NCI-H2227 (cell line): ENCODE results near the gene GRAMD2A.

Experiments used
- DNase-seq: peaks from one replicate; lab custom pipeline; 2025; ENCODE audit not compliant: unreplicated experiment; lab: John Stamatoyannopoulos, UW

GRAMD2A gene

DNA sequence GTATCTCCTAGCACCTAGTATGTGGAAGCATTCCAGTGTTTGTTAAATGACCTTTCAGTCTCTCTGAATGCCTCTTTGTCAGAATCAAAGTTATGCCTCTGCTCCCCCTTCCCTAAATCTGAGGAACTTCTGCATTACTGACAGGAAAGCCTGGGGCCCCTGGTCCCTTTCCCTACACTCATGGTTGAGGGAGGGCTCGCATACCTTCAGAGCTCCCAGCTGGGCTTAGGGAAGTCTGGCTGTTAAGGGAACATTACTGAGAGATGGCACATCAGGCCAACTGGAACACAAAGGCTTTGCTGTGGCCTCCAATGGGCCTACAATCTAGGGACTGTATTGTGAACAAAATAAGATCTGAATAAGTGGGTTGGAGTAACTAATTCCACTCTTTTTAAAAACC lies 23.1 kb upstream of the GRAMD2A start:
- no peak for DNase-seq

DNA sequence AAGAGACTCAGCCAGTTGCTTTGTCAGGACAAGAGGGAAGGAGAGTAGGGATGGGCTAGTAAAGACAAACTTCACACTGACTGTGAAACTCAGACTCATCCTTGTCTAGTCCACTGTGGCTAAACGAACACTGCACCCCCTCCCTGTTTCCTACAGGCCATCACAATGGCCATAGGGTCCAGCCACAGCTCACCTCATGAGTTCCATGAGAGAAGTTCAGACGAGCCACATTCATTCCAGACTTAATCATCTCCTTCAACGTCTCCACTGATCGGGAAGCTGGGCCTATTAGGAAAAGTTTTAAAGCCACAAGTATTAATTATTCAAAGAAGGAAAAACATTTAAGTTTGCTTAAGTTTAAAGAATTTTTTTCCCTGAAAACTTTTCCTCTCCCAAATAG lies 19.6 kb upstream of the GRAMD2A start:
- no peak for DNase-seq

DNA sequence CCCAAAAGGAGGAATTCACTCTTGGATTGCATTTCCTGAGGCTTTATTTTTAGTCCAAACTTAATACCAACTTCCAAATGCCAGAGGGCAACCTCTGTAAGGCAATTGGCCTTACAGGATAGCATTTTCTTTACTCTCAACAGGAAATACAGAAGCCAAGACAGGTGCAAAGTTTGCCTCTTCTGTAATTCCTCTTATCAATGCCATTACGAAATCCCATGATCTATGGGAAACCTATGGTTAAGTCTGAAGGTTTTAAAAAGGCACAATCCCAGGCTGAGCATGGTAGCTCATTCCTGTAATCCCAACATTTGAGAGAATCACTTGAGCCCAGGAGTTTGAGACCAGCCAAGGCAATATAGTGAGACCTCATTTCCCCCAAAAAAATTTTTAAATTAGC lies 18.5 kb upstream of the GRAMD2A start:
- DNase-seq = no peak

DNA sequence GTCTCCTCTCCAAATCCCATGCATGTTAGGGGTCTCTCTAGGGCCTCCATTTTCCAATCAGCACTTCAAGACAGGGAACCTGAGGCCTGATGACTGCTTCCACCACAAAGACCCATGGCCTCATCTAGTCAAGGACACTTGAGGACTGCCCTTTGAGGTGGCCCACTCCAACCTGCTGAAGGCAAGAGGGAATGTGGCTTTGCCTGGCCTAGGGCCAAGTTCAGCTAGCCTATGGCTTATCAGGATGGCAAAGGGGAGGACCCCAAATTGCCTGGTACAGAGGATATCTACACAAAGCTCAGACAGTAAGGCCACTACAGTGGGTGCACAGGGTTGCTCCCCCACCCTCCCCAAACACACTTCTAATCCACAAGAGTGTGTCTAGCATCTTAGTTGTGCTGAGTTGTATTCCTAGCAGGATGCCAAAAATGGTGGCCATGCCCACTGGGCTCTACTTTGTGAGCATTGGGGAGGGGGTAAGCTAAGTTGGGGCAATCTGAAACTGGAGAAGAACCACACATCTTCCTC lies 10.0 kb upstream of the GRAMD2A start:
- no peak for DNase-seq

DNA sequence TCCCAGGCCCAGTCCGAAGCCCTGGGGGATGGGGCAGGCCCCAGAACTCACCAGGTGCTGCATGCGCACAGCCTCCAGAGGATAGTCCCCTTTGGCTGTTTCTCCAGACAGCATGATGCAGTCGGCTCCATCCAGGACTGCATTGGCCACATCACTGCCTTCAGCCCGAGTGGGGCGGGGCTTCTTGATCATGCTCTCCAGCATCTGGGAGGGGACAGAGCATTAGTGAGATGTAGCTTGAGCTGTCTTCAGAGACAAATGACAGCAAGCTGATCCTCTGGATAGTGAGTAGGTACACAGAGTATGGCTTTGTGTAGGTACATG lies 9.1 kb upstream of the GRAMD2A start:
- no peak for DNase-seq

DNA sequence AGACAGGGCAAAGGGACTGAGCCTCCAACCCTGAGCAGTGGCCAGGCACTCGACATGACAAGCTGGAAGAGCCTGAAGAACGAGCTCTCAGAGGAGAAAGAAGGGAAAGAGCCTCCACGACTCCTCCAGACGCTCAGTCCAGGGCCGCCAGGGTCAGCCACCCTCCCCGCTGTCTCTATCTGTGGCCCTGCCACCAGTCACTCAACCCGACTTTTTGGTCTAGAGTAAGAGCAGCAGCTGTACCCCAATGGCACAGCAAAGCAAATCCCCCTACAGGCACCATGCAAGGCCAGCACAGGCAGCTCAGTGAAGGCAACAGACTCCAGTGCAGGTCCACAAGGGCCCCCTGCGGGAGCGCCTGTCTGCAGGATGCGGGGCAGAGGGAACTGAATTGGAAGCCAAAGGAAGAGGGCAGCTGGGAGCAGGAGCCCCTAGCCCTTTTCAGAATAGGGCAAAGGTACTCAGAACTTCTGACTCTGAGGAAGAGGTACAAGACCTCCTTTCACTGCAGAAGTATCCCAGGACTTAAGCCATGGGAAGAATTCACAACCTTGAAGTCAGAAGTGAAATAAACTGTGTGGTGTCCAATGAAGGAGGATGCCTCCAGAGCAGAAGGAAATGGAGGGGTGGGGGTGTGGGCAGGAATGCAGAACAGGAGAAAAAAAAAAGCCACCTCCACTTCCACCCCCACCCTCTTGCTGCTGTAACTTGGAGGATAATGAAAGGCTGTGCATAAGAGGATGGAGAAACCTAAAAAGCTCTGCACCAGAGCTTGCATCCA lies 8.5 kb upstream of the GRAMD2A start:
- no peak for DNase-seq

DNA sequence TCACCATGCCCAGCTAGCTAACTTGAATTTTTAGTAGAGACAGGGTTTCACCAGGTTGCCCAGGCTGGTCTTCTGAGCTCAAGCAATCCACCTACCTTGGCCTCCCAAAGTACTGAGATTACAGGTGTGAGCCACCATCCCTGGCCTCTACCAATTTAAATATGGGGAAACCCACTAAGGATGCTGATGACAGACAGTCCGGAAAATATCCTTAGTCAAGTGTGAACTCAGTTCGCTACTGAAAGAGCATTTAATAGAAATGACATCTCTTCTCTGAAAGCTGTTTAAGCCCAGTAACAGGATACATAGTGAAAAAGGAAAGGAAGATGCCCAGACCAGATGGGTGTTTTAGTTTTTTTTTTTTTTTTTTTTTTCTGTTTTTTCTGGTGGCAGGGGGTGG lies 7.7 kb upstream of the GRAMD2A start:
- no peak for DNase-seq

DNA sequence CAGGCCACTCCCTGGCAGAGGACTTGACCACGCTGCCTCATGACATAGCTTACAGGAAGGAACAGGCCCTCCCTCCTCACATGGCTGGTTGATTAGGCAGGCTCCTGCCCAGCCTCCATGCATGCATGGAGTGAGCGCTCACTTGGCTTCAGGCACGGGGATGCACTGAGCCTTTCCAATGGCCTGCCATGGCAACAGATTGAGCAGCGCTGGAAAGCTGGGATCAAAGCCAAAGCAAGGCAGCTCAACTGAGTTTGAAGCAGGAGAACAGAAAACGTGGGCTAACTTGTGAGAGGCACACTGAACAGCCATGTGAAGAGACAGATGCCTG lies 5.9 kb upstream of the GRAMD2A start:
- no peak for DNase-seq

DNA sequence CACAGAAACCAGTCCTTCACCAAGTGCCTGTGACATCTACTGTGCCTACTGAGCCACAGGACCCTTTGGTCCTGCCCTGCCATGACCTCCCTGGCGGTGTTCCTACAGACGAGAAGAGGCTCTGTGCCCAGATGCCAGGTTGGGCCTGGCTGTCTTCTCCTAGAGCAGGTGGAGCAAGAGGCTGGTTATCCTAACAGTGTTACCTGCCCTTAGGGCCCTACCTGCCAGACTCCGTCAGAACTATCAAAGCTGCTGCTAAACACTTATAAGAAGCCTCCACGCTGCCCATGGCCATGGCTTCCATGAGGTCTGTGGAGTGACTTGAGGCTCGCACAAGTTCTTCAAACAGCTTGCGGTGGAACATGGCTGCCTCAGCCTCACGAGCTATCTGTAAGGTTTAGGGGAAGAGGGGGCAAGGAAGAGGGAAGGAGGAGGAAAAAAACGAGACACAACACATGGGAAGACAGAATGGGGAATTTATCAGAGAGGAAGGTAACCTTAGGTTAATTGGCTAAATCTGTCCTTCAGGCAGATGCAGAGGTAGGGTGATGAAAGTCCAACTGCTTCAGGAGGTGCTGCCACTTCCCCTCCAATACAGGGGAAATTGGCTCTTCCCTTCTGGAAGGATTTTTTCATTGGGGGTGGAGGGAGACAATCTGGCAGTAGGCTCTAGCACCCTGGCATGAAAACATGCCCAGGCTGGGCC lies 5.4 kb upstream of the GRAMD2A start:
- no peak for DNase-seq

DNA sequence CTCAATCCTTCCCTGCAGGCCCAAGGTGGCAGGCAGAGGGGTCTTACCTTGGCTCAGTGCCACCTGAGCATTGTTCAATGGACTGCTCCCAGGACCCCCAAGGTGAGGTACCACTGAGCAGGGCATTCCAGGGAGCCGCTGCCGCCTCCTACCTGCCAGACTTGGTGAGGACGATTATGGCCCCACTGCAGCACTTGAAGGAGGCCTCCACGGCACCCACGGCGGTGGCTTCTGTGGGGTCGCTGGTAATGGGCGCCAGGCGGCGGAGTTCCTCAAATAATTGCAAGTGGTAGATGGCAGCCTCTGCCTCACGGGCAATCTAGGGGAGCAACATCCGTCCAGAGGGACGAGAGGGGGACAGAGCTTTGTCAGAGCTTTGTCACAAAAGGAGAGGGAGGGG lies 4.7 kb upstream of the GRAMD2A start:
- DNase-seq = no peak

DNA sequence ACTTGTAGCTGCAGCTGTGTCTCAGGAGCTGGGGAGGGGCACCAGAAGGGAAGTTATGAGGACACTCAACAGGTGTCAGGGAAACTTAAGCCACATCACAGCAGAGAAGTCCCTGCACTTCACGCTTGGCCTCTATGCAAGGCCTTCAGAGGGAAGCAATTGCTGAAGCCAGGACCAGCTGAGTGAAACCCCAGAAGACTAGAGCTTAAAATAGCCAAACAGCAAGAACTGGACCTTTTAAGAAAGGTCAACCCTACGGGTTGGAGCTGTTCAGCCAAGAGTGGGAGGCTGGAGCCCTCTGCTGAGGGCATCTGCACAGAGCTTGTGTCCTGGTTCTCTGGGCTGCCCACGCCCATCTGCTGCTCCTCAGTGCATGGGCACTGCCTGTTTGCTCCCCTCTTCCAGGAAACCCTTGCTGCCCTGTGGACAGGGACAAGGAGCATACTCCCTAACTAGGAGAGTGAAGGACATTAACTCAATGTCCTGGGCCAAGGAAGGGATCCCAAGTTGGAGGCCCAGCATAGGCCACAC lies 3.9 kb upstream of the GRAMD2A start:
- no peak for DNase-seq

DNA sequence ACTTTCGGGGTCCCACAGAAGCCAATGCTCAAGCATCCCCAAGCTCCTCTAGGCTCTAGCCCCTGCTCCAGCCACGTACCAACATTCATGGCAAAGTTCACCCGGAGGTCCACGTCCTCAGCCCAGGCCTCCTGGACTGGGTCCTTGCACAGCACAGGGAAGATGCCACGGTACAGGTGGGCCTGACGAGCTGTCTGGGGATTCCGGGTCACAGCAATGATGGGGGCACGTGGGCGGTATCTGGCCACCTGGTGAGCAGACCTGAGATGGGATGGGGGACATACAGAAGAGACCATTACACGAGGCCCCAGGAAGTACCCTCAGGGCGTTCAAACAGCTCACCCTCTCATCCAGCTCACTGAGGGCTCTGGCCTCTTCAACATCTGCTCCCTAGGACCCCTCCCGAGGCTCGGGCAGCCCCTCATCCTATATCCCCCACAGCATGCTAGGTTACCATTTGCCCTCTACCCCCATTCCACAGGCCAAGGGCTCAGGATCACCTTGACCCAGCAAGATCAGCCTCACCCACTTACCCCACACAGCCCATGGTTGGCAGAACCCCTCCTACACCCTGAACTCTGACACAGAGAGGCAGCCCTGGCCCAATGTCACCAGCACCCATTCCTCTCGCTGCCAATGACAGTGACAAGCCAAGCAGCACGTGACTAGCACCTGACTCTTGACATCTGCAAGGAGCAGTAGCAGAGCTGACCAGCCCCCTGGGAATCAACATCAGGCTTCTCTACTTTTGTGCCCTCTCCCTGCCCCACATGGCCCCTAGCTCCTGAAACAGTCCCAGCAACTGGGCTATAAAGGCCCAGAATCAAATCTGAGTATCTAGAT lies 3.0 kb upstream of the GRAMD2A start:
- DNase-seq = no peak

DNA sequence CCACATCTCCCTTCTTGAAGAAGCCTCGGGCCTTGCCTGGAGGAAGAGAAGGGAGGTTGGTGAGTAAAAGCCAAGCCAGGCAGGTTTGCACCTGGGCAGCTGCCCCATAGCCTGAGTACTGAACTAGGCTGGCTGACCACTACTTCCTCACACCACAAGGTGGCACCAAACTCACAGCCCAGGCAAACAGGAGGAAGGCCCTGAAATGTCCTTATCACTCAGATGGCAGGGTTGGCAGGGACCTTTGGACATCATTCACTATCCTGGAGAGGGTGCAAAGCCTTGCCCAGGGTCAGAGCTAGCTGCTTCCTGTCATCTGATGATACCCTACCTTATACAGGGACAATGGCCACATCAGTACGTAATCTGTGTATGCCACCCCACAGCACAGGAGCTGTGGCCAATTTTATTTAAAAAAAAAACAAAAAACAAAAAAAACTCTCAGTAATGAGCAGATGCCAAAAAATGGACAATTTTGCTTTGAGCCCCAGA lies 2.2 kb upstream of the GRAMD2A start:
- peak; percentile 73 for DNase-seq

DNA sequence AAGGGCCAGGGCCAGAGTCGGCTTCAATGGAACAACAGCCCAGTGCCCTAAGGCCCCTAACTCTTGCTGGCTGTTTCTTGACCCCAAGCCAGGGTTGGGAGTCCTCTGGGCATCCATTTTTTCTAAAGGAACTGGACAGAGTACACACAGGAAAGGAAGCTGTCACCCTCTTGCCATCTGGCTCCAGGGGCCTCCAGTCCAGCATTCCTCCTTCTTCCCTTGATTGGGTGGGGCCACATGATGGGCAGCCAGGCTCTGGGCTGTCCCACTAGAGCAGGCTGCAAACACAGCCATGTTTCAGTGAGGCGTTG lies 1.6 kb upstream of the GRAMD2A start:
- DNase-seq = no peak

DNA sequence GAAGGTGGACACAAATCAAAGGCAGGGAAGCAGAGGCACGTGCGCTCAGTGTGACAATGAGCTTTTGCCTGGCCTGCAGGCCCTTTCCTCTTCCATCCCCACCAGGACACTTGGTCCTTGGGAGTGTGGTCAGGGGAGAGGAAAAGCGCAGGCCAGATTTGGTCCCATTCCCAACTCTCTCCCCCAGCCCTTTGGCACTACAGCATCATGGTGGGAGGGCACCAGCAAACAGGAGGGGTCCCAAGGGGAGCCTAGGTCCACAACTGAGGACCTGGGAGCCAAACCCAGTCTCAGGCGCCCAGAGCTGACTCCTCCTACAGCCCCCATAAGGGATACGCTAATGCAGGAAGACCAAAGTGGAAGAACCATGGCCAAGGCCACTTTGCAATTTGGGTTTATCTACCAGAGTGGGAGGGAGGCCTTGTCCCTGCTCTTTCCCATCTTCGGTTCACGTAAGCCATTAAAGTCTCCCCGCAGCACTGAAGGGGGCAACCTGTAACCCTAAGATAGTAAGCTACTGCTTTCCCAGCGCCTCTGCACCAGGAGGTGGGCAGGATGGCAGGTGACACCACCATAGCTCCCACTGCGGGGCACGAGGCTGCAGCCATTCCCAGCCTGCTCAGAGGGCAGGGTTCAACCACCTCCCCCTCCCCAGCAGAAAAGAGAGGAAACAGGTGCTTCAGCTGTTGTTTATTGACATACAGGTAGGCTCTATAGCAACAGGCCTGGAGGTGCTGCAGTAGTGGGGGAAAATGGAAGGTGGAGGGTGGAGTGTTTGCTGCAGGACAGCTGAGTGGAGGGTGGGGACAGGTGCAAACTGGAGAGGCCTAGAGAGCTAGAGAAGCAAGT lies 993 bp upstream of the GRAMD2A start:
- DNase-seq = no peak

DNA sequence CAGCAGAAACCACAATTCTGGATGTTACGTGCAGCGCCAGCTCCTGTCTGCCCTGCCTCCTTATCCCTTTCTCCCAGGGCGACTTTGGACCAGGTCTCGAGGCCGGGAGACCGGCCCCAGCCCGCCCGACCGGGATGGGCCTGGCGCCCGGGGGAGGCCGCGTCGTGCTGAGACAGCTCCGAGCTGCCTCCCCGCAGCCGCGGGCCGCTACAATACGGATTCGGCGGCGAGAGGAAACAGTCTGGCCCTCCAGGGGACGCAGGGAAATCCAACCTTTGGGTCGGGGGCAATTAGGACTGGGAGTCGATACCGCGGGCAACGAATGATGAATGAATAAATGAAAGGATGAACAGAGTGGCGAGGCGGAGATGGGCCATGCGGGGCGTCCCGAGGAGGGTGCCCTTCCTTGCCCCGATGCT lies 537 bp downstream of the GRAMD2A start:
- no peak for DNase-seq

DNA sequence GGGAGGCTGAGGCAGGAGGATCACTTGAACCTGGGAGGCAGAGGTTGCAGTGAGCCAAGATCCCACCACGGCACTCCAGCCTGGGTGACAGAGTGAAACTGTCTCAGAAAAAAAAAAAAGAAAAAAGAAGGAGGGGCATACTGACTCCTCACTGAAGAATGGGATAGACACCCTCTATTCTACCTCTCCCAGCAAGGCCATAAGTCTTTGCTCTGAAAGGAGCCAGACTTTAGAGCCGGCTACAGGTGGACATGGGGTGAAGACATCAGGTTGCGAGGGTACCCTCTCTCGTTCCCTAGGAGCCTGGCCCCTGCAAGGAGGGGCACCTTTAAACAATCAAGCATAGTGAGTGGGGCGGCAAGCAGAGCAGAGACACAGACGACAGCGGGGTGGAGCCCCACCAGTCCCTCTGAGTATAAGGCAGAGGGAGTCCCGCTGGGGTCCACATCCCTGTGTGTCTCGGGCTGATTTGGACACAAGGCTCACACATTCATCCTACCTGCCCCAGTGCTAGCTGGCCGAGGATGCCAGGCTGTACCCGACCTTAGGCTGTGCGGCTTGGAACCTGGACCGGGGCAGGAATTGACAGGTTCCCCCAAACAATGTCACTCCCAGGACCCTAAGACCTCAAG lies 1.1 kb downstream of the GRAMD2A start:
- DNase-seq = no peak

DNA sequence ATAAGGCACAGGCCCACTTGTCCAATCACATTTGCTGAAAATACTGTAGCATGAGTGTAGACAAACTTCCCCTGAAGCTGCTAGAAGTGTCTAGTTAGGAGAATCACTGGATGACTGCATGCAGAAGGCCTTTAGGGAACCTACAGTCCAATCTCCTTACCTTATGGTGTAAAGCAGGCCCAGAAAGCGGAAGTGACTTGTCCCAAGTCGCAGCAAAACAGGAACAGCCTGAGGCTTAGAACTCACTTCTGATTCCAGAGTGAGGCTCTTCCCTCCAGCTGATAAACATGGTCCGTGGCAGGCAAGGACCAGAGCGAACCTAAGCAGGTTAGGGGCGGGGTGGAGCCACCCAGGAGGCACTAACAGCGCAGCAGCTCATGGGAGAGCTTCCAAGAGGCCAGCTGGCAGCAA lies 2.5 kb downstream of the GRAMD2A start:
- no peak for DNase-seq

DNA sequence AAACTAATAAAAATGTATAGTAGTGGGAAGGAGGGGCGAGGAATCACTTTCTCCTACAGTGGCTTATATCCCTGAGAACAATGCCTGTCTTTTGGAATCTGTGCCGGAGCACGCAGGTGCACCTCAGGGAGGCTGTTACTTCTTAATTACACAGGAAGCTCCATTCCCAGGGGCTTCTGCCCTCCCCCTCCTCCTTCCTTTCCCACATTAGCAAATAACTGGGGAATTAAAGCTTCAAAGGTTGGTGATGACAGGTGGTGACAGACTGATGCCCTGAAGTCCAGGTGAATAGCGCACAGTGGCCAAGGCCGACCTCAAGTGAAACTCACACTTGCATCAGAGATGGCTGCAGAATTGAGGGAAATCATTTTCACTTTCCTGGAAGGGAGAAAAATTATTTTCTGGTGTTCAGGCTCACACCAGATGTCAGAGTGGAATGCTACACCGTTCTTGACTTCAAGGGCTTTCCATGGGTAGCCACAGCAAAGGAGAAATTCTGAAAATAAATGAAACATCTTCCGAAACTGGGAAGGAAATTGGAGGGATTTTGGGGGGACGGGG lies 3.7 kb downstream of the GRAMD2A start:
- no peak for DNase-seq

DNA sequence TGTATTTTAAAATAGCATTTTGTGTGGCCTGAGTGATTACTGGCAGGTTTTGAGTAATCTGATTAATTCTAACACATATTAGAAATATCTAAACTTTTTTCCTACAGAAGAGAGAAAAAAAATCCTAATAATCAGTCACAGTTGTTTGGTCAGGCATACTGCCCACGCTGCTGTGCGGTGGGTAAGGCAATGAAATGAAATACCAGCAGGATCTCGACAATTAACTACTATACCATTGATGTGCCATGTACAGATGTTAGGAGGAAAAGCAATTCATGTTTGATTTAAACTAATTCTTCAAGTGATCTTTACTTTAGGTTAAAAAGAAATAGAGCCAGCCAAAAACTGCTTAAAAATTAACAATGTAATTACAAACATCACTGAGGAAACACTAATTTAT lies 5.2 kb downstream of the GRAMD2A start:
- DNase-seq = no peak
